Liver (tissue), 9 donors: ENCODE data around the gene GPR12. TPM values are rescaled to one million over a fixed set of nuclear protein-coding genes. Genes with fewer than 3 reads are reported as not detected.

ENCODE experiments used
- DNase-seq: peaks from one replicate; pipeline ENCODE4 v3.0.0-alpha.2; 2017; ENCODE audit warnings: low spot score
- H3K27ac ChIP-seq, 2 donors: one replicate each; pipeline ENCODE4 v1.7.0; 2013; ENCODE audit warnings: inconsistent platforms in 2 of 2, low read length in 2 of 2, control low read depth in 1 of 2, low read depth in 1 of 2, mild to moderate bottlenecking in 1 of 2
- H3K27me3 ChIP-seq, 4 donors: one replicate each; pipeline versions ENCODE4 v1.6.1 to v1.7.0; 2013; ENCODE audit warnings: low read length in 3 of 4, inconsistent platforms in 1 of 4, mild to moderate bottlenecking in 1 of 4, moderate library complexity in 1 of 4; ENCODE audit not compliant: control insufficient read depth in 4 of 4, insufficient read depth in 4 of 4
- H3K36me3 ChIP-seq, 4 donors: one replicate each; pipeline versions ENCODE4 v1.6.1 to v1.7.0; 2013; ENCODE audit warnings: low read length in 3 of 4, mild to moderate bottlenecking in 3 of 4, low read depth in 1 of 4, moderate library complexity in 1 of 4; ENCODE audit not compliant: control insufficient read depth in 4 of 4, insufficient read depth in 3 of 4
- H3K4me1 ChIP-seq, 4 donors: one replicate each; pipeline versions ENCODE4 v1.6.1 to v1.7.0; 2013; ENCODE audit warnings: low read length in 3 of 4, mild to moderate bottlenecking in 3 of 4, moderate library complexity in 1 of 4; ENCODE audit not compliant: control insufficient read depth in 4 of 4, insufficient read depth in 4 of 4
- H3K4me3 ChIP-seq, 3 donors: one replicate each; pipeline versions ENCODE4 v1.6.1 to v1.7.0; 2013; ENCODE audit warnings: low read length in 3 of 3, control low read depth in 1 of 3, low read depth in 1 of 3, mild to moderate bottlenecking in 1 of 3
- H3K9ac ChIP-seq, 2 donors: one replicate each; pipeline ENCODE4 v1.7.0; 2013; ENCODE audit warnings: low read length in 2 of 2, mild to moderate bottlenecking in 2 of 2, moderate library complexity in 2 of 2, control low read depth in 1 of 2, low read depth in 1 of 2
- H3K9me3 ChIP-seq, 4 donors: one replicate each; pipeline versions ENCODE4 v1.6.1 to v1.7.0; 2013; ENCODE audit warnings: low read length in 3 of 4; ENCODE audit not compliant: control insufficient read depth in 4 of 4
- ATF3 ChIP-seq: IDR thresholded peaks from 2 replicates; pipeline ENCODE4 v1.6.1; 2016; ENCODE audit warnings: antibody characterized with exemption
- CTCF ChIP-seq: fragments of 150-350 bp; IDR thresholded peaks from 2 replicates; pipeline ENCODE4 v1.5.1; 2017; ENCODE audit warnings: improper control_type of control experiment, low read depth, low read length; ENCODE audit not compliant: missing input control
- EGR1 ChIP-seq, 2 donors: IDR thresholded peaks; 2 replicates each; pipeline ENCODE4 v1.6.1; 2016 to 2018; ENCODE audit warnings: antibody characterized with exemption in 2 of 2, low read depth in 2 of 2
- FOXA1 ChIP-seq: IDR thresholded peaks from 2 replicates; pipeline ENCODE4 v1.6.1; 2016; ENCODE audit warnings: antibody characterized with exemption
- GABPA ChIP-seq, 2 donors: IDR thresholded peaks in 1 of 2; conservative IDR thresholded peaks in 1 of 2; 2 replicates each; pipeline ENCODE4 v1.6.1; 2016; ENCODE audit warnings: antibody characterized with exemption in 2 of 2, mild to moderate bottlenecking in 1 of 2, moderate library complexity in 1 of 2
- HNF4A ChIP-seq, 2 donors: conservative IDR thresholded peaks; 2 replicates each; pipeline ENCODE4 v1.6.1; 2016; ENCODE audit warnings: antibody characterized with exemption in 2 of 2, mild to moderate bottlenecking in 2 of 2
- HNF4G ChIP-seq: IDR thresholded peaks from 2 replicates; pipeline ENCODE4 v1.6.1; 2016; ENCODE audit warnings: antibody characterized with exemption
- JUND ChIP-seq, 2 donors: IDR thresholded peaks; 2 replicates each; pipeline ENCODE4 v1.6.1; 2016; ENCODE audit warnings: antibody characterized with exemption in 2 of 2
- MAX ChIP-seq: IDR thresholded peaks from 2 replicates; pipeline ENCODE4 v1.6.1; 2016; ENCODE audit warnings: antibody characterized with exemption
- NR2F2 ChIP-seq: IDR thresholded peaks from 2 replicates; pipeline ENCODE4 v1.6.1; 2016; ENCODE audit warnings: antibody characterized with exemption
- REST ChIP-seq: IDR thresholded peaks from 2 replicates; pipeline ENCODE4 v1.6.1; 2016; ENCODE audit warnings: antibody characterized with exemption, mild to moderate bottlenecking
- RXRA ChIP-seq, 2 donors: IDR thresholded peaks; 2 replicates each; pipeline ENCODE4 v1.6.1; 2017 to 2018; ENCODE audit warnings: antibody characterized with exemption in 2 of 2, mild to moderate bottlenecking in 1 of 2
- TAF1 ChIP-seq: conservative IDR thresholded peaks from 2 replicates; pipeline ENCODE4 v1.6.1; 2016; ENCODE audit warnings: antibody characterized with exemption, mild to moderate bottlenecking
- YY1 ChIP-seq: IDR thresholded peaks from 2 replicates; pipeline ENCODE4 v1.6.1; 2016; ENCODE audit warnings: antibody characterized with exemption, mild to moderate bottlenecking
- WGBS: extraction: QIAGEN DNeasy Blood & Tissue Kit; methylation state at CpG from one replicate; pipeline ENCODE4 v1.1.7; 2013; 5-methylcytosine and 5-hydroxymethylcytosine counted together
- polyA plus RNA-seq, 2 donors: library from polyadenylated mRNA; stranded (reverse) in 1 of 2; unstranded in 1 of 2; fragments of 200-250 nt in 1 of 2; fragments of >200 nt in 1 of 2; fragmentation: Nextera tagmentation in 1 of 2; extraction: Ambion mirVana in 1 of 2; gene quantifications; one replicate each; pipeline versions ENCODE4 v1.2.1 to v1.2.3, GENCODE V29; 2013 to 2015
- total RNA-seq, 2 donors: library from RNA; depleted of rRNA; stranded (reverse); fragments of >200 nt; gene quantifications; one replicate each; pipeline ENCODE4 v1.2.3, GENCODE V29; 2014
- donor health status: healthy.
- donor health status: healthy.
- donor health status: healthy.
- donor health status: healthy.
- donor health status: healthy.

Gene GPR12
- total and polyA plus RNA-seq, 4 donors: not detected

- H3K4me1 ChIP-seq: no peaks in the 10 kb centered on the region
- H3K27me3 ChIP-seq: peaks cover 0 to 3% (median 0%) of the 10 kb centered on the region in 4 donors
- TF ChIP-seq REST (no peak), NR2F2 (no peak), HNF4A (conservative IDR thresholded peaks at IDR 0.05) (no peak), CTCF (no peak), HNF4G (no peak), EGR1 (IDR thresholded peaks at IDR 0.05; ENCODE audit: low read depth in 2 of 2) (no peak), TAF1 (no peak), FOXA1 (no peak), GABPA (IDR thresholded peaks at IDR 0.05 in 1 of 2, conservative IDR thresholded peaks at IDR 0.05 in 1 of 2) (no peak), YY1 (no peak), RXRA (IDR thresholded peaks at IDR 0.05) (no peak), MAX (no peak), ATF3 (no peak), JUND (IDR thresholded peaks at IDR 0.05) (no peak)
- no peak for DNase-seq
- WGBS: 87% methylated on average over 4 of the region's 4 CpGs
- no peaks in the 10 kb centered on the region for H3K36me3 ChIP-seq
- no peak overlapping the region for H3K4me3 ChIP-seq
- H3K9me3 ChIP-seq: no peaks in the 10 kb centered on the region
- H3K27ac ChIP-seq: no peak overlapping the region
- no peak overlapping the region for H3K9ac ChIP-seq
Observed at GRCh38 chr13:26705536-26705935, 55.0 kb downstream of the GPR12 start.

Other genes with a start within 250 kb of the GPR12 start
- gene WASF3, start 203.1 kb downstream of the GPR12 start, total RNA-seq: 1 to 10 TPM; 2.2 to 4.9 TPM
- 1 to 10 TPM in 1 of 2 donors, under 1 TPM in 1; 0.82 to 2.3 TPM for gene WASF3, start 203.1 kb downstream of the GPR12 start, polyA plus RNA-seq